NCI-H510A (cell line): ENCODE data around the gene CAPNS1.
A peak's percentile ranks its signal among the peaks of the same experiment; 100 is the strongest.
"Not testable (repeated sequence)": the region's sequence is repeated elsewhere in the genome, so short reads cannot be mapped to it uniquely, and the experiment has no call there.

ENCODE experiments used
- DNase-seq: peaks from one replicate; lab custom pipeline; 2025; lab: John Stamatoyannopoulos, UW

Gene CAPNS1

DNA sequence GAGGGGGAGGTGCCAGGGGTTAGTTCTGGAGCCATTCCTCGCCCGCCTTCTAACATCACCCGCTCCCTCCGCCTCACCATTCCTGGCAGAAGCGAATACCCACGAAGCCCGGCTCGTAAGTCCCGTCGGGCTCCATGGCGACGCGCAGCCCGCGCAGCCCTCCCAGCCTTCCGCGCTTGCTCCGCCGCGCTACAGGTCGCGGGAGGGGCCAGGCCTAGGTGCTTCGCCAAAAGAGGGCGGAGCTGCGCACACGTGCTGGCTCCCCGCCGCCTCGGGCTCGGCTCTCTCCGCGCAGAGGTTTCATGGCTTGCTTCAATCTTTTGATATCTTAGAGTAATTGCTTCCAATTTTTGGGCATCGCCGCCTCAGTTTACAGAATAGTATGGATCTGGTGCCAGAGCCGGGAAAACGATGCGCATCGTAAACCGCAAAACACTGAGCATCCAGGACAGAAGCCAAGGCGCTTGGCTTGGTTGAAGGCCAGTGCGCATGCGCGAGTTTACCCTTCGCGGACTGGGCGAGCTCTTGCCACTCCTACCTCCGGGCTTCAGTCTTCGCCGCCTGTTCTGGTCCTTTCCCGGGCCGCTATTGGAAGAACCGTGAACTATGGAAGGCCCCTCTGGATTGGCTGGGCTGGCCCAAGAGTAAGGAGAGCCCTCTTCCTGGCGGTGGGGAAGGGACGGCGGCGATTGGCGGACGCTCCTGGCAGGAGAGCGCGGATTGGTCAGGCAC, 25.0 kb upstream of the CAPNS1 start, which contains the start of gene POLR2I:
Gene POLR2I, minus strand, starts transcription at position 155 of the 732 bp plus-strand sequence. Its CDS starts 19 bp downstream, at position 136.
- DNase-seq, result peak; percentile 98

DNA sequence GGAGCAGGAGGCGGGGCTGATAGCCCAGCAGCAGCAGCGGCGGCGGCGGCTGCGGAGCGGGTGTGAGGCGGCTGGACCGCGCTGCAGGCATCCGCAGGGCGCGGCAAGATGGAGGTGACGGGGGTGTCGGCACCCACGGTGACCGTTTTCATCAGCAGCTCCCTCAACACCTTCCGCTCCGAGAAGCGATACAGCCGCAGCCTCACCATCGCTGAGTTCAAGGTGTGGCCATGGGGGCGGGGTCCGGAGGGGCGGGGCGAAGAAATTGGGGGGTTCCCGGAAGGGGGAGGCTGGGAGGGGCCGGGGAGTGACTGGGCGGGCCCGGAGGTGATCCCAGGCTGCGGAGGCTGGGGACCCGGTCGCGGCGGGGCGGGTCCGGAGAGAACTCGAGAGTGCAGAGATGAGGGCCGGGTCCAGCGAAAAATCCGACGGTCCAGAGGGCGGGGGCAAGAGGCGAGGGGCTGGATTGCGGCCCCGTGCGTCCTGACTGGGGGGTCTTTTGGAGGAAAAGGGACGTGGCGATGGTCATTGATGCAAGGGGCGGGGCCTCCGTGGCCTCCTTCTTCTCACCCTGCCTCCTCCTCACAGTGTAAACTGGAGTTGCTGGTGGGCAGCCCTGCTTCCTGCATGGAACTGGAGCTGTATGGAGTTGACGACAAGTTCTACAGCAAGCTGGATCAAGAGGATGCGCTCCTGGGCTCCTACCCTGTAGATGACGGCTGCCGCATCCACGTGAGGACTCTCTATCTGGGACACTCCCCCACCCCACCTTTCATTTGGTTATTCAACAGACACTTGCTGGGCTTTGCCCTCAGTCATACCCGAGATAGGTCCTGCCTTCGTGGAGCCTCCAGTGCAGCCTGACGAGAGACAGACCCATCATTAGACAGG, 24.2 kb upstream of the CAPNS1 start, which contains the start of gene TBCB:
Gene TBCB, plus strand, starts transcription at position 16 of the 891 bp plus-strand sequence. Its CDS starts 93 bp downstream, at position 109.
- peak; percentile 73 for DNase-seq

GRCh38 chr19:36116344-36116637, 23.6 kb upstream of the CAPNS1 start:
- DNase-seq, result no peak

- no peak for DNase-seq
Observed at GRCh38 chr19:36120092-36120983, 19.5 kb upstream of the CAPNS1 start.

DNA sequence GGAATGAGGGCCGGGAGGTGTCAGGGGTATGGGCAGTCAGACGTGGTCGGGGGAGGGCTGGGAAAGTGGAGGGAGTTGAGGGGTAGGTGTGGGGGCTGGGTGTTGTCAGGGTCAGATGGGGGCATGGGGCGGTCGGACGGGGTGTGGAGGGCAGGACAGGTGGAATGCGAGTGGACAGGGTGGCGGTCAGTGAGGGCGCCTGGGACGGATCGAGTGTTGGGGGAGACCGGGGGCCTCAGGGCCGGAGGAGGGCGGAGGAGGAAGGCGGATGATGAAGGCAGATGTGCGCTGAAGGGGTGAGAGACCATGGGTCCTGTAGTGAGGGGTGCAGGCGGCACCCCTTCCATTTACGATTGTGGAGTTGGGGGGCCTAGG, 18.9 kb upstream of the CAPNS1 start:
- no peak for DNase-seq

DNA sequence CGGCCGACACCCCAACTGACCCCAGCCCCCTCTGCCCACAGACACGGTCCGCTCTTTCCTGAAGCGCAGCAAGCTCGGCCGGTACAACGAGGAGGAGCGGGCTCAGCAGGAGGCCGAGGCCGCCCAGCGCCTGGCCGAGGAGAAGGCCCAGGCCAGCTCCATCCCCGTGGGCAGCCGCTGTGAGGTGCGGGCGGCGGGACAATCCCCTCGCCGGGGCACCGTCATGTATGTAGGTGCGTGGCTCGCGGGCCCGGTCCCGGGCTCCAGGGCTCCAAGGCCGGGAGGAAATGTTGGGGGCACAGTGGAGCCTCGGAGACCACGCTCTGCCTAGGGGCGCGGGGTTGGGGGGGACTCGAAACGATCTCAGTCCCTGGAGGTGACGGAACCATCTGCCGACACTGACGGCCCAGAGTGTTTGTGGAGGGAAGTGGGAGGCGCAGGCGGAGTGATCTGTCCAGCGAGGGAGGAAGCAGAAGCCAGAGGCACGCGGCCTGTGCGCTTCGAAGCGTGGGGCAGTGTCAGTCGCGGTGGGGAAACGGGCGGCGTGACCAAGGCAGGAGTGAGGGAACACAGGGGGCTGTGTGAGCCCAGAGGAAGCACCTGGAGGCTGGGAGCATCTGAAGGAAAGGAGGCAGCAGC, 18.3 kb upstream of the CAPNS1 start:
- DNase-seq, result no peak

- no peak for DNase-seq
Observed at GRCh38 chr19:36125557-36125956, 14.3 kb upstream of the CAPNS1 start.

DNA sequence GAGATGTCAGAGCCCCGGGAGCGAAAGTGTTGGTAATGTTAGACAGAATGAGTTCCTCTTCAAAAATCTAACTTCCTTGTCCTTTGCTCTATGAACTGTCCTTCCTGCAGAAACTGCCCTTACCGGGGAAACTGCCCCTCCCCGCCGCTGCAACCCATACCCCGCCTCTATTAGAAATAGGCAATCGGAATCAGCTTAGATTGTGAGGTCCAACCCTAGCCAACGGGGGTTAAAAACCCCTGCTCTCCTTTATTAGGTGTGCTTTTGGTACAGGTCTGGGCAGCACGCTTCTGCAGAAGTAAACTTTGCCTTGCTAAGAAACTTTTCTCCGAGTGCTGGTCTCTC, 11.5 kb upstream of the CAPNS1 start:
- no peak for DNase-seq

GRCh38 chr19:36131221-36131620, 8.6 kb upstream of the CAPNS1 start:
- DNase-seq, result not testable (repeated sequence)

- DNase-seq, result not testable (repeated sequence)
Observed at GRCh38 chr19:36134867-36135266, 5.0 kb upstream of the CAPNS1 start.

- DNase-seq, result no peak
Observed at GRCh38 chr19:36136964-36137686, 2.7 kb upstream of the CAPNS1 start.

GRCh38 chr19:36139120-36139472, 770 bp upstream of the CAPNS1 start:
- DNase-seq, result no peak

GRCh38 chr19:36140304-36141038, 605 bp downstream of the CAPNS1 start:
- DNase-seq, result peak; percentile 55

GRCh38 chr19:36141039-36141927, 1.4 kb downstream of the CAPNS1 start:
- peak; percentile 55 for DNase-seq

- no peak for DNase-seq
Observed at GRCh38 chr19:36142046-36142445, 2.2 kb downstream of the CAPNS1 start.

DNA sequence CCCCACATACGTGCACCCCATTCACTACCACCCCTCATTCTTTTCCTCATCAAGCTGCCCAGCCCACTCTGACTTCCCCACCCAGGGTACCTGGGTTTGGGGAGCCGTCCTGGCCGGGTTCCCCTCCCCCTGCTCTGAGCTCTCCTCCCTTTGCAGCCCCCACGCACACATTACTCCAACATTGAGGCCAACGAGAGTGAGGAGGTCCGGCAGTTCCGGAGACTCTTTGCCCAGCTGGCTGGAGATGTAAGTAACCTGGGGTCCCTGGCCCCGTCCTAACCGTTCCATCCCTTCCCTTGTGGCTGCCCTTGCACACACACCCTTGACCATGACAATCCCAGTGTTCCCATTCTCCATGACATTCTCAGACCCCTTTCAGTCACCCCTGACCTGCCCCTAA, 2.6 kb downstream of the CAPNS1 start:
- DNase-seq, result no peak

- no peak for DNase-seq
Observed at GRCh38 chr19:36144624-36145023, 4.8 kb downstream of the CAPNS1 start.

GRCh38 chr19:36149673-36150406, 10.0 kb downstream of the CAPNS1 start:
- no peak for DNase-seq

DNA sequence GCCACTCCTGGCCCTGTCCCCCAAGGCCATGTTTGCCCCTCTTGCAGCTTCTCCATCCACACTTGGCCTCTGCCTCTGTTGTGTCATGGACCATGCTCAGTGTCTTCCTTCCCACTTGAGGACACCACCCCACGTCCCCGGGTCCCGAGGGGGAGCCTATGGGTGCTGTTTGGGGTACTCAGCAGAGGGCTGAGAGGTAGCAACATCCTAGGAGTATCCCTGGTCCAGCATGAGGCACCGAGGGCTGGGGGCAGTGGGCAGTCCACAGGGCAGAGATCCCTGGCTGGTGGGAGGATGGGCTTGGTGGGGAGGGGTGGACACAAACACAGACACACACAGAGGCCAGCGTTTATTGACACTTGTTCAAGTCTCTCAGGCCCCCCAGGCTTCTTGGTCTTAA, 10.7 kb downstream of the CAPNS1 start:
- DNase-seq, result no peak
